T-helper 9 cell (primary cell): Measurements from ENCODE around the gene HMGCS2.
"Not testable (repeated sequence)": the region's sequence is repeated elsewhere in the genome, so short reads cannot be mapped to it uniquely, and the experiment has no call there.

Experiments used
- DNase-seq: peaks from one replicate; pipeline ENCODE4 v3.0.0-alpha.2; 2020

The HMGCS2 gene

DNA sequence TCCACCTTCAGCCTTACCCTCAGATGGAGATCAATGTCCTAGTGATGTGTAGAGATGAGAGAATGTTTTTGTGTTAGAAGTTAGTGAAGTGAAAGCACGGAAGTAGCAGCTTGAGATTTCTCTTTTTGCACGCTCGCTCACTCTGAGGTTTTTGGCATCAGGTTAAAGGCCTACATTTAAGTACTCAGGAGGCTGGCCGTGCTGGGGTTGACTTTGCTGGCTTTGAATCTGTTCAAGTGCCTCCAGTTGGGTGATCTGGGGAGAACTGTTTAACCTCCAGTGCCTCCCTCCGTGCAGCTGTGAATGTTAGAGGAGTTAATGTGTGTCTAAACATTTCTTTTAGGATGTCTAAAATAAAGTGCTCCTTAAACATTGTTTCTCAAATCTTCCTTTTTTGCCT lies 43.1 kb downstream of the HMGCS2 start:
- DNase-seq: no peak

DNA sequence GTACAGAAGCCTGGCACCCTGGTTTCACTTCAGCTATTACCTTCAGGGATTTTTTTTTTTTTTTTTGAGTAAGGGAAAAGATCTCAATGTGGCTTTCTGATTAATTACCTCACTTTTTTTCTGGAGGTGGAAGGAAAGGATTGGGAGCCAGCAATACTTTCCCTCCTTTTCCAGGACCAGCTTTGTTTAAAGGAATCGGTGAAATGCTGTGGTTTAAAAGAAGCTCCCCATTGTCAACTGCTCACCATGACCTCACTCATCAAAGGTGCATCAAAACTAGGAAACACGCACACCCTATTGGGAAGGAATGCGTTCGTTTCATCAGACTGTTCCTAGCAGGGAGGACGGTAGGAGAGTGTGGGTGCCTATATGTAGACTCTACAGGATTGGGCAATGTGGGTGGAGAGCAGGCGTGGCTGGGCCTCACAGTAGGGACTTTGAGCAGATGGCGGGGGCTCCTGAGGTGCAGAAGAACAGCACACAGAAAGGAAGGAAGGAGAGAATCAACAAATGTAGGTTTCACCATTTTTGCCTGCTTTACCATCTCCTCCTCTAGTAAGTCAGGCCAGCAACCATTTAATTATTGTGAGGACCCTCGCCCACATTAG lies 44.0 kb downstream of the HMGCS2 start:
- DNase-seq: no peak

DNA sequence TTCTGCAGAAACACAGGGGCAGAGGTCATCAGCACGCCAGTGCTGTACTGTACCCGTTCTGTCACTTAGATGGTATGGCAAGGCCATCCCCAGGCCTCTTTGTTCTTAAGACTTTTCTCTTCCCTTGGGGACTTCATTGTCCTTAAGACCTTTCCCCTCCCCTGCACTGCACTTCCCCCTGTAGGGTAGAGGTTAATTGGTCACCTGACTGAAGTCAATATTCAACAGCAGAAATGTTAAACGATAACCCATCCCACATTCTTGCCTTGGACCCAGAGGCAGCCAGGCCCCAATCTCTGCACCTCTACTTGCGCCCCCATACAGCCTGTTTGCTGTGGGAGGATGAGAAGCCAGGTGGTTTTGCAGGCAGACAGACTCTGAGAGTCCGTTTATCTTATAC lies 46.8 kb downstream of the HMGCS2 start:
- no peak for DNase-seq

DNA sequence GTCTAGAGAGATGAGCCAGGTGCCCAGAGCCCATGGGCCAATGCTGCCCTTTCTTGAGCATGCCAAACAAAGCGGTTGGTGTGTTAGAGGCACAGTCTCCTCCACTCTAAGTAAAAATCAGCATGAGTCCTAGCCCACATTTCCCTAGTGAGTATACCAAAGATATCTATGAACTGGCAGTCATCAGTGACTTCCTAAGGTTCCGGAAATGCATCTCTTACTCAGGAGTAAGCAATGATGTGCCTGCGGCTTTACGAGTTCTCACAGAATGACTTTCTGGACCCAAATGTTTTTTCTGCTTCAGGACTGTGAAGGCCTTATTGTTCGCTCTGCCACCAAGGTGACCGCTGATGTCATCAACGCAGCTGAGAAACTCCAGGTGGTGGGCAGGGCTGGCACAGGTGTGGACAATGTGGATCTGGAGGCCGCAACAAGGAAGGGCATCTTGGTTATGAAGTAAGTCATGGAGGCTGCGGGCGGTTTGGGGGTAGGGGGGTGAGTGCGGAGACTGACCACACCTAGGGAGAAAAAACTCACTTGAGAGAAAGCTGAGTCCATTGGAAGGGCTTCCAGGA lies 47.8 kb downstream of the HMGCS2 start:
- no peak for DNase-seq

DNA sequence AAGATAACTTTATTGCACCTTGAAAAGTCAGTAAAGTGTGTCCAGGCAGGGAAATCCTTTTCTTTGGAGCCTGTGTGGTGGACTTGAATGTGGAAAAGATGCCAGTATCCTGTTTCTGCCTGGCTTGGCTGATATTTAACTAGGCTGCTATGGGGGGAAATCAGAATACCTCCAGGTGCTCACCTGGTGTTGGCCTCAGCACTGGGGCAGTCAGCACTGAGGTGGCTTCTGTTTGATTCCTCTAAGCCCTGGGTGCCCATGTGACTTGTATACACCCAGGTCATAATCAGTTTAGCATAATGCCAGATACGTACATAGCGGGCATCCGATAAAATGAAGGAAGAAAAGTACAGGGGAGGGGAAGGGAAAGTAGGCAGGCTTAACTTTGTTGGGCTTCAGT lies 49.7 kb downstream of the HMGCS2 start:
- no peak for DNase-seq

DNA sequence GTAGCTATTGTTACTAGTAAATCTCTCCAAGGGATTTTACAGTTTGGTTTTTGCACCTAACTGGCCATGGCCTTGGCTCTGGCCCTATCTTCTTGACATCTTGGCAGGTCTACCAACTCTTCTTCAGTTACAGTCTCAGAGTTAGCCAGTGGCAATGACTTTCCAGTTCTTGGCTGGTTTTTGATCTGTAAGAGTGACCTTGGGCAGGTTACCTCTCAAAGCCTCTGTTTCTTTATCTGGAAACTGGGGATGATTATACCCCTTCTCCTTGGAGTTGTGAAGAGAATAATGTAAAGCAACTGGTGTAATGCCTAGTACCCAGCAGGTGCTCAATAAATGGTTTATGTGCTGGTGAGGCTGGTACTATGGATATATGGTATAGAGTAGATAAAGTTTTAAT lies 50.3 kb downstream of the HMGCS2 start:
- DNase-seq: no peak

DNA sequence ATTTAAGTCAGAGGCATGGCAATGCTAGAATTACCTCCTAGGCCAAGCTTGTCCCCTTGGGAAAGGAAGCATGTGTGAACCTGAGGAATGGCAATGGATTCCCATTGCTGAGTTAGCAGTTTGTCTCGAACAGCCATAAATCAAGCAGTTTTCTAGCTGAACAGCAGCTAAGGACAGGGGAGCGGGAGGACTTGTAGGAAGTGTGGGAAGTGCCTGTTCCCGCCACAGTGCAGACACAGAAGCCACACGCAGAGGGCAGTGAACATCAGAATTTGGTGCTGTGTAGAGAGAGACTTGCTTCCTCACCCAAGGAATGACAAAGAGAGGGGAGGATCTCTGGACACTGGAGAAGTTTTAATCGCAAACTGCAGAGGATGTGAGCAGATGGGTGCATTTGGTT lies 53.2 kb downstream of the HMGCS2 start:
- no peak for DNase-seq

DNA sequence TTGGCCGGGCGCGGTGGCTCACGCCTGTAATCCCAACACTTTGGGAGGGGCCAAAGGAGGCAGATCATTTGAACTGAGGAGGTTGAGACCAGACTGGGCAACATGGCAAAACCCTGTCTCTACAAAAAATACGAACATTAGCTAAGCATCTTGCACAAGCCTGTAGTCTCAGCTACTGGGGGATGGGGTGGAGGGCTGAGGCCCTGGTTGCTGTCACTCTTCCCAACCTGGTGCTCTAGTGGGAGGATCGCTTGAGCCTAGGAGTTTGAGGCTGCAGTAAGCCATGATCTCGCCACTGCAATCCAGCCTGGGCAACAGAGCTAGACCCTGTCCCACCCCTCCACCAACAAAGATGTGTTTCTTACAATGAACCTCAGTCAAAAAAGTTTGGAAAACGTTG lies 54.1 kb downstream of the HMGCS2 start:
- DNase-seq: no peak

DNA sequence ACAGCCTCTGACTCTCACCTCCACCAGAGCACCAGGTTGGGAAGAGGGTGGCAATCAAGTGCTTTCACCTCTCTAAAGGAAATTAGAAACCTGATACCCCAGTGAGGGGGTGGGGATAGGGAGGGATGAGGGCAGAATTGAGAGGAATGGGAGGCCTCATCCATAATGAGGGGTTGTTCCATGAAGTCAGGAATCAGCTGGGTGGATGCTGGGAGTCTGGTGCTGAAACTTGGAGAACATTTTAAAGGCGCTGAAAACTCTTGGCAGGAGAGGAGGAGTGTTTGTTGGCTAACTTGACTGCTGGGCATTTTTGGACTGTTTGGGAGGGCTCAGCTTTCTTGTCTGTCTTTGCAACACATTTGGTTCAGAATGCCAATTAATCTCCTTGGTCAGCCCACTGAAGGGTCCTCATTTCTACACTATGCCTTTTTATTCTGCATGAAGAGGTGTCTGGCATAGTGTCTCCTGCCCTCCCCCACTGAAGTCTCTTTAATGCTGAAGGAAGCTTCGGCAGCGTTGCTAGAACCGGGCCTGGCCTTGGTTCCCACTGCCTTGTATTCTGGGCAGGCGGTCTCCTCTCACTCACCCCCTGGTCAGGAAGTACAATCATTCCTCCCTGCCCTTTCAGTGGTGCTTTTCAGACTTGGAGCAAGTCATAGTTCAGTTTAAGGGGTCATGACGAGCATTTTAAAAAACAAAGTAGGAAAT lies 54.8 kb downstream of the HMGCS2 start:
- no peak for DNase-seq

DNA sequence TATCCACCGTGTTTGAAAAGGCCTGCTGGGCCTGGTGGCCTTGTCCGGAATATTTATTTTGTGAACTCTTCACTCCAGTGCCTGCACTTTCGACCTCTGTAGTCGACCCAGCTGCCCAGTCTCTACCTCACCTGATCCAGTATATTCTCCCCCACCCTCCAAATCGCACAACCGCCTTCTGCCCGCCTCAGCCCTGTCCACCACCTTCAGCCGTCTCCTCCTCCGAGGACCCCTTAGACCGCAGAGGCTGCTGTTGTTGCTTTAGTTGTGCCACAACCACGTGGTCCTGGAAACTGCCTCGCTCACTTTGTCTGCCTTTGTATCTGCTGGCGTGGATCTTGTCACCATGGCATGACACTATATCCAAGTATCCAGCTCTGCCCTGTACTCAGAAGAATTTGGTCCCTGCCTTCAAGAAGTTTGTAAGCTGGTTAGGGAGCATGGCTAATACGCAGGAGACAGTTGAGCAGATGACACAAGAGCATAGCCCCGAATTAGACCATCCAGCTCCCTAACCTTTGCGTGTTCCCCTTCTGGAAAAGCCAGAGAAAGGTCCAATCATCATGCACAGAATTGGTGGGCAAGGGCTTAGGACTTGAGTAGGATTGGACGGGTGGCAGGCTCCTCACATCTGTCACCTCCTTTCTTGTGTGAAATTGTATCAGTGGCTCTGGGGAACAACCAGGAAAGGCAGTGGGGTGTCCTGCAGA lies 55.5 kb downstream of the HMGCS2 start:
- DNase-seq: no peak

DNA sequence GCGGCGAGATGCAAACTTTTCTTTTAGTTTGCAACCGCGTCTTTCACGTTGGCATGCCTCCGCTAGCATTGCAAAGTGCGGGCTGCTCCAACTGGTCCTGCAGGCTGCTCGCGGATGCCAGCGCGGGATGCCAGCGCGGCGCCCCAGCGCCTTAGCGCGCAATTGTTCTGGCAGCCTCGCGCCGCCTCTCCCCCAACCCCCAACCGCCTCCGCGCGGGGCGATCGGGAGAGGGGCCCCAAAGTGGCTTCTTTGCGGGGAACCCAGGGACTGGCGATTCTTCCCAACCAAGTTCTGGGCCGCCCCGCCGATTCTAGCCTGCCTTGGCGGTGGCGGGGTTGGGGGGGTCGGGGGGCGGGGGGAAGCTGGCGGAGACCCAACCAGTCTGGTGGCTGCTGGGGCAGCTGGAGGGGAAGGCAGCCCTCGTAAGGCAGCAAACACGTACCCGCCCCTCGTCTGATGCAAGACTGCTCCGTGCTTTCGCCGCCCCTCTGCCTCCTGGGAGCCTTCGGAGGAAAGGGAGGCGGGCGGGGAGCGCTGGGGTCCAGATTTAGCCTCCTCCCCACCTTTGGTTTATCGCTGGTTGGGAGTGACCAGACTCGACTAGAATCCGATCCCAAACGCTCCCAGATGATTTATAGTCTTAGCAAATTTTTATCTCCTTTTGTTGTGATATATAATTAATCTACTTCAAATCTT lies 56.2 kb downstream of the HMGCS2 start:
- DNase-seq: no peak

DNA sequence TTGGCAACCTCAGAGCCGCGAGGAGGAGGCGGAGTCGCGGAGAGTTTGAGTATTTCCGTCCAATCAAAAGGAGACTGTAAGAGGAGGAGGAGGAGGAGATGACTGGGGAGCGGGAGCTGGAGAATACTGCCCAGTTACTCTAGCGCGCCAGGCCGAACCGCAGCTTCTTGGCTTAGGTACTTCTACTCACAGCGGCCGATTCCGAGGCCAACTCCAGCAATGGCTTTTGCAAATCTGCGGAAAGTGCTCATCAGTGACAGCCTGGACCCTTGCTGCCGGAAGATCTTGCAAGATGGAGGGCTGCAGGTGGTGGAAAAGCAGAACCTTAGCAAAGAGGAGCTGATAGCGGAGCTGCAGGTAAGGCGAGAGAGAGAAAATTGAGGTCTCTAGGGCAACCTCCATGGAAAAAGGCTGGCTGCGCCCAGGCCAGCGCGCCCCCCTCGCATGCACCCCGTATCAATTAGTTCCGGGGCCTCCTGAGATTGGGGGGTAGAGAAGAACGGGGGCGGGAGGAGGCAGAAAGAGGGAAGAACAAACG lies 56.8 kb downstream of the HMGCS2 start, which contains the start of gene PHGDH:
Gene PHGDH, plus strand, starts transcription at position 131 of the 538 bp plus-strand sequence. Its CDS starts 89 bp downstream, at position 220.
- no peak for DNase-seq

DNA sequence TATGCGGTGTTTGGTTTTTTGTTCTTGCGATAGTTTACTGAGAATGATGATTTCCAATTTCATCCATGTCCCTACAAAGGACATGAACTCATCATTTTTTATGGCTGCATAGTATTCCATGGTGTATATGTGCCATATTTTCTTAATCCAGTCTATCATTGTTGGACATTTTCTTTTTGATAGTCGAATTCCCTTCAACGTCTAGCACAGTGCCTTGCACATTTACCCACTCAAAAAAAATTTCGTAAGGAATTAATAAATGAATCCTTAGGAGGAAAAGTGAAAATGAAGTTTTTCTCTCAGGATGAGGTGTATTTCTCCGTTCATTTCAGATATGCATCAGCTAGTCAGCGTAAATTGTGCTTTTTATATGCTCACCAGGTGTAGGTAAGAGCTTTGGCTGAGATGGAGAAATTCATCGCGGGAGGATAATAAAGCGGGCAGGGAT lies 57.3 kb downstream of the HMGCS2 start:
- not testable (repeated sequence) for DNase-seq

DNA sequence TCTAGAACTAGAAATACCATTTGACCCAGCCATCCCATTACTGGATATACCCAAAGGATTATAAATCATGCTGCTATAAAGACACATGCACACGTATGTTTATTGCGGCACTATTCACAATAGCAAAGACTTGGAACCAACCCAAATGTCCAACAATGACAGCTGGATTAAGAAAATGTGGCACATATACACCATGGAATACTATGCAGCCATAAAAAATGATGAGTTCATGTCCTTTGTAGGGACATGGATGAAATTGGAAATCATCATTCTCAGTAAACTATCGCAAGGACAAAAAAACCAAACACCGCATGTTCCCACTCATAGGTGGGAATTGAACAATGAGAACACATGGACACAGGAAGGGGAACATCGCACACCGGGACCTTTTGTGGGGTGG lies 62.1 kb downstream of the HMGCS2 start:
- not testable (repeated sequence) for DNase-seq

DNA sequence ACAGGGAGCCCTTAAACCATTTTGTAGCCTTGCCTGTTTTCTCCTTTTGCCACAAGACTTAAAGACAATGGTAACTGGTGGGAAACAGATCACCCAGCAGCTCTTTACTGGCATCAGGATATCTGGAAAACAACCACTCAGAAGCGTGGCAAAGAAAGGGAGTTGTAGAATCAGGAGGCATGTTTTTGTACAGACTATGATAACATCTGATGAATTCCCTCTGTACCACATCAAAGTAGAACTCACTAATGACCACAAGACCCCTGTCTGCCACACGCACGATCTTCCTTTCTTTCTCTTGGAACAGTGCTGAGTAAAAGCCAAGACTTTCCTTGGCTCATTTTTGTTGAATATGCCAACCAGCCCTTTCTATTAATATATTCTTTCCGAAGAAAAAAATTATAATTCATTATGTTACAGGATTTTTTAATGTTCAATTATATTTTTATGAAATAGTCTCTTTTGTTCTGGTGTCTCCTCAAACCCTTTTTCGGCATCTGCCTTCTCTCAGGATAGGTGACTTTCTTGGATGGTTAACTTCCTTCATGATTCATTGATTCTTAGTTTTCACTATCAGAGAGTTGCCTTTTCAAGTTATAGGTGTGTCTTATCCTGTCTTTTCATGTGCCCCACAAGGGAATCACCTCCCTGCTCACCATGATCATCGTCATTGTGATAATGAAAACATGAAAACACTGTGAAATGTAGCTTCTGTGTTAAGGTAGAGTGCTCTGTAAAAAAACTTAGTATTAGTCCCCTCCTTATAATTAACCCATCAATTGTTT lies 64.8 kb downstream of the HMGCS2 start:
- DNase-seq: no peak

DNA sequence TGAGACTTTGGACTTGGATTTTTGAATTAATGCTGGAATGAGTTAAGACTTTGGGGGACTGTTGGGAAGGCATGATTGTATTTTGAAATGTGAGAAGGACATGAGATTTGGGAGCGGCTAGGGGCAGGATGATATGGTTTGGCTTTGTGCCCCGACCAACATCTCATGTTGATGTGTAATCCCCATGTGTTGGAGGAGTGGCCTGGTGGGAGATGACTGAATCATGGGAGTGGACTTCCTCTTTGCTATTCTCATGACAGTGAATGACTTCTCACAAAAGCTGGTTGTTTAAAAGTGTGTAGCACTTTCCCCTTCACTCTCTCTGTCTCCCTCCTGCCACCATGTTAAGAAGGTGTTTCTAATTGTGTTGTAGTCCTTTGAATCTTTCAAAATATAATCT lies 66.3 kb downstream of the HMGCS2 start:
- DNase-seq: no peak

DNA sequence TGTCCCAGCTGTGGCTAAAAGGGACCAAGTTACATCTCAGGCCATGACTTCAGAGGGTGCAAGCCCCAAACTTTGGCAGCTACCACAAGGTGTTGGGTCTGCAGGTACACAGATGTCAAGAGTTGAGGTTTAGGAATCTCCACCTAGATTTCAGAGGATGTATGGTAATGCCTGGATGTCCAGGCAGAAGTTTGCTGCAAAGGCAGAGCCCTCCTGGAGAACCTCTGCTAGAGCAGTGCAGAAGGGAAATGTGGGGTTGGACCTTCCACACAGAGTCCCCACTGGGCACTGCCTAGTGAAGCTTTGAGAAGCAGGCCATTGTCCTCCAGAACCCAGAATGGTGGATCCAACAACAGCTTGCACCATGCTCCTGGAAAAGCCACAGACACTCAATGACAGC lies 67.0 kb downstream of the HMGCS2 start:
- no peak for DNase-seq

DNA sequence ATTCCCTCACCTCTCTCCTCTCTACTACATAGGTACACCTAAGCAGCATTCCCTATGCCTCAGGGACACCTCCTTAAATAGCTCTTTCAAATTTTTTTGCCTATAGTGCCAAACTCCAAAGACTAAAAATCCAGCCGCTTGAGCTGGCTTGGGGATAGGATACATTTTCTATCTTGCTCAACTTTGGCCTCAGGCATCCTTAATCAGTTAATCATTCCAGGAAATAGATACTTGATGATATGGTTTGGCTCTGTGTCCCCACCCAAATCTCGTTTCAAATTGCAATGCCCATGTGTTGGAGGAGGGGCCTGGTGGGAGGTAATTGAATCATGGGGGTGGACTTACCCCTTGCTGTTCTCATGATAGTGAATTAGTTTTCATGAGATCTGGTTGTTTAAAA lies 68.4 kb downstream of the HMGCS2 start:
- DNase-seq: no peak
